GM12878 (cell line): ENCODE measurements around the gene RIN2. TPM values are rescaled to one million over a fixed set of nuclear protein-coding genes. Genes with fewer than 3 reads are reported as not detected.

ENCODE experiments used
- ATAC-seq: fragments of 200-7000 bp; cut with Tn5 transposase; 3 replicates; pipeline ENCODE4 v1.9.1; 2020; ENCODE audit warnings: mild to moderate bottlenecking, moderate library complexity
- BruUV-seq: library from RNA; stranded (reverse); fragments of 400-500 nt; replicated peaks from 2 replicates; lab custom pipeline; 2021; lab: Mats Ljungman, UMichigan
- CTCF ChIA-PET: fragments of 300-600 bp; sonication (Branson Sonifier 250); formaldehyde crosslinking; extraction: SDS; loops from one replicate; lab custom pipeline; 2021; ENCODE audit warnings: inconsistent platforms; lab: Yijun Ruan, JAX
- POLR2A ChIA-PET: fragments of 350-600 bp; formaldehyde crosslinking; extraction: SDS; loops from one replicate; lab custom pipeline; 2021; ENCODE audit warnings: inconsistent platforms; lab: Charles Lee
- RAD21 ChIA-PET: fragments of 300-600 bp; sonication (Branson Sonifier 250); formaldehyde crosslinking; loops from one replicate; lab custom pipeline; 2023; ENCODE audit warnings: antibody characterized with exemption; ENCODE audit not compliant: unreplicated experiment; lab: Charles Lee
- SMC1A ChIA-PET: fragments of 300-600 bp; sonication (Branson Sonifier 250); formaldehyde crosslinking; loops from one replicate; lab custom pipeline; 2023; ENCODE audit not compliant: unreplicated experiment, uncharacterized antibody; lab: Charles Lee
- DNase-seq: peaks from one replicate; pipeline ENCODE4 v3.0.0-alpha.2; 2011; ENCODE audit warnings: low read depth, low spot score
- FAIRE-seq: peaks from 3 replicates; lab custom pipeline; 2011; peaks lifted over from hg19 to GRCh38; lab: Jason Lieb, UNC
- H2AFZ ChIP-seq: 2 replicates; pipeline ENCODE4 v1.6.0; 2011; ENCODE audit warnings: low read depth, low read length, control low read depth; ENCODE audit not compliant: control insufficient read depth
- H3K27ac ChIP-seq: 2 replicates; pipeline ENCODE4 v1.5.1; 2011; ENCODE audit warnings: control low read depth; ENCODE audit not compliant: control insufficient read depth, insufficient read depth
- H3K27me3 ChIP-seq, 2 experiments: replicated peaks in 1 of 2; 2 replicates each; pipeline versions ENCODE4 v1.6.0 to v1.6.1; 2011; ENCODE audit warnings: low read length in 1 of 2; ENCODE audit not compliant: control insufficient read depth in 2 of 2, insufficient read depth in 2 of 2
- H3K36me3 ChIP-seq, 2 experiments: 2 replicates each; pipeline ENCODE4 v1.5.1; 2011; ENCODE audit warnings: low read length in 1 of 2; ENCODE audit not compliant: control insufficient read depth in 2 of 2, insufficient read depth in 2 of 2
- H3K4me1 ChIP-seq: 2 replicates; pipeline ENCODE4 v1.6.1; 2011; ENCODE audit warnings: mild to moderate bottlenecking, low read length, moderate library complexity, mixed read lengths; ENCODE audit not compliant: control insufficient read depth, insufficient read depth
- H3K4me2 ChIP-seq: 2 replicates; pipeline ENCODE4 v1.6.0; 2011; ENCODE audit warnings: control low read depth; ENCODE audit not compliant: control insufficient read depth, insufficient read depth
- H3K4me3 ChIP-seq: fragments of 200-600 bp; sonication (generic); 2 replicates; pipeline ENCODE4 v1.5.1; 2016
- H3K79me2 ChIP-seq: 2 replicates; pipeline ENCODE4 v1.6.0; 2011; ENCODE audit warnings: low read length; ENCODE audit not compliant: control insufficient read depth, insufficient read depth
- H3K9ac ChIP-seq: 2 replicates; pipeline ENCODE4 v1.8.0; 2011; ENCODE audit warnings: low read length, control low read depth, mixed read lengths; ENCODE audit not compliant: control insufficient read depth, insufficient read depth
- H3K9me3 ChIP-seq: replicated peaks from 3 replicates; pipeline ENCODE4 v1.5.1; 2011; ENCODE audit warnings: mild to moderate bottlenecking, low read length; ENCODE audit not compliant: control insufficient read depth, insufficient read depth
- H4K20me1 ChIP-seq: 2 replicates; pipeline ENCODE4 v1.6.0; 2011; ENCODE audit not compliant: control insufficient read depth, insufficient read depth
- ASH2L ChIP-seq: fragments of 300-600, 200-600 bp; sonication (generic); IDR thresholded peaks from 2 replicates; pipeline ENCODE4 v1.6.1; 2017; ENCODE audit warnings: low read depth, mild to moderate bottlenecking, borderline replicate concordance
- ATF7 ChIP-seq: fragments of 450-650 bp; IDR thresholded peaks from 2 replicates; pipeline ENCODE4 v1.6.1; 2016; ENCODE audit warnings: low read depth, mild to moderate bottlenecking
- CHD1 ChIP-seq: IDR thresholded peaks from 2 replicates; pipeline ENCODE4 v1.6.1; 2012; ENCODE audit warnings: low read depth, low read length, improper control_type of control experiment
- CTCF ChIP-seq, 3 experiments: IDR thresholded peaks in 2 of 3; conservative IDR thresholded peaks in 1 of 3; 2 replicates each; pipeline ENCODE4 v1.5.1; 2011; ENCODE audit warnings: low read depth in 3 of 3, low read length in 3 of 3, mild to moderate bottlenecking in 3 of 3, control low read depth in 2 of 3, moderate library complexity in 2 of 3, inconsistent platforms in 1 of 3, mixed read lengths in 1 of 3; ENCODE audit not compliant: control insufficient read depth in 2 of 3, insufficient read depth in 1 of 3; ENCODE audit errors: extremely low read depth in 1 of 3
- HDAC6 ChIP-seq: fragments of 200-600 bp; sonication (generic); IDR thresholded peaks from one replicate; pipeline ENCODE4 v1.8.0; 2017; ENCODE audit warnings: antibody characterized with exemption; ENCODE audit not compliant: unreplicated experiment
- MAX ChIP-seq: IDR thresholded peaks from 2 replicates; pipeline ENCODE4 v1.6.1; 2012; ENCODE audit warnings: low read depth, low read length, improper control_type of control experiment
- PAX5 ChIP-seq: IDR thresholded peaks from 2 replicates; pipeline ENCODE4 v1.6.1; 2011; ENCODE audit warnings: low read depth, low read length, borderline replicate concordance
- PML ChIP-seq: IDR thresholded peaks from 2 replicates; pipeline ENCODE4 v1.6.1; 2012; ENCODE audit warnings: low read length, inconsistent platforms
- POLR2A ChIP-seq: IDR thresholded peaks from 2 replicates; pipeline ENCODE4 v1.6.1; 2011; ENCODE audit warnings: low read depth, mild to moderate bottlenecking, low read length
- PRDM15 ChIP-seq: fragments of 450-650 bp; formaldehyde crosslinking; IDR thresholded peaks from 2 replicates; pipeline ENCODE4 v1.4.0; 2020; ENCODE audit warnings: mild to moderate bottlenecking, moderate library complexity
- RCOR1 ChIP-seq: conservative IDR thresholded peaks from 2 replicates; pipeline ENCODE4 v1.6.1; 2012; ENCODE audit warnings: low read depth, low read length, improper control_type of control experiment
- REST ChIP-seq: IDR thresholded peaks from 2 replicates; pipeline ENCODE4 v1.6.1; 2012; ENCODE audit warnings: mild to moderate bottlenecking, low read depth, low read length
- USF1 ChIP-seq: IDR thresholded peaks from 2 replicates; pipeline ENCODE4 v1.6.1; 2011; ENCODE audit warnings: borderline replicate concordance, low read depth, mild to moderate bottlenecking, moderate library complexity, mixed read lengths, low read length; ENCODE audit not compliant: insufficient read depth; ENCODE audit errors: extremely low read length
- WGBS: methylation state at CpG from one replicate; pipeline ENCODE4 v1.1.6; 2016; ENCODE audit warnings: low lambda C conversion rate; ENCODE audit not compliant: insufficient replicate concordance, insufficient coverage; ENCODE audit errors: missing lambda C conversion rate; 5-methylcytosine and 5-hydroxymethylcytosine counted together
- in situ Hi-C: fragments of 300-500 bp; cut with MboI; formaldehyde crosslinking; loops from 9 replicates; pipeline ENCODE4 v1.14.3; 2018; ENCODE audit warnings: mixed read lengths
- intact Hi-C: fragments of 100-400 bp; cut with micrococcal nuclease; formaldehyde crosslinking; loops from one replicate; pipeline ENCODE4 v1.14.2; 2022; ENCODE audit not compliant: unreplicated experiment
- polyA plus RNA-seq, 11 experiments: library from polyadenylated mRNA; depleted of rRNA in 4 of 11; unstranded in 6 of 11; stranded (reverse) in 5 of 11; fragments of >200 nt; fragmentation: Nextera tagmentation in 4 of 11; fragmentation: Illumina TruSeq in 1 of 11; extraction: Ambion mirVana in 4 of 11; extraction: Trizol in 1 of 11; gene quantifications; 1 replicate in 1 of 11; 2 replicates in 10 of 11; pipeline versions ENCODE4 v1.2.1 to v1.2.3, GENCODE V29; 2011 to 2016; ENCODE audit warnings: inconsistent platforms in 2 of 11, missing spikeins in 2 of 11, low read depth in 1 of 11
- total RNA-seq, 4 experiments: library from RNA; depleted of rRNA in 3 of 4; stranded (reverse); fragments of >200 nt in 3 of 4; fragmentation: Illumina TruSeq in 1 of 4; extraction: Trizol in 1 of 4; gene quantifications; 2 replicates each; pipeline versions ENCODE4 v1.2.1 to v1.2.3, GENCODE V29; 2013 to 2021

Gene RIN2
- total and polyA plus RNA-seq, 10 of the 15 experiments (the other 5 are each of a cell fraction or from before 2014, with no cell fraction given): 0.68 to 8.5 (median 4.5) TPM

GRCh38 chr20:19723813-19724430 lies 34.1 kb upstream of the RIN2 start:
- H3K9me3 ChIP-seq: no peaks in the 10 kb centered on the region
- FAIRE-seq (no peak), ATAC-seq (no peak), DNase-seq (no peak)
- H2AFZ ChIP-seq: no peak overlapping the region
- H3K4me1 ChIP-seq: no peaks in the 10 kb centered on the region; the same call in 1 of the 2 replicates
- RAD21 ChIA-PET: no interaction called here
- BruUV-seq: no TSS peak
- intact Hi-C loops (no loop called here), in situ Hi-C loops (no loop called here)
- no peak overlapping the region for H3K9ac ChIP-seq
- WGBS: 50% methylated on average over 11 of the region's 11 CpGs
- TF ChIP-seq CTCF (IDR thresholded peaks at IDR 0.05 in 2 of 3, conservative IDR thresholded peaks at IDR 0.05 in 1 of 3; ENCODE audit: control insufficient read depth in 2 of 3, extremely low read depth in 1 of 3, insufficient read depth in 1 of 3, low read depth in 3 of 3, low read length in 3 of 3) (no peak), ATF7 (no peak), RCOR1 (no peak), PAX5 (no peak), POLR2A (no peak), CHD1 (no peak), ASH2L (no peak), REST (no peak), HDAC6 (no peak), USF1 (no peak), PML (no peak), MAX (no peak), PRDM15 (CRISPR knock-in tag) (no peak)
- H3K79me2 ChIP-seq: no peaks in the 10 kb centered on the region
- H4K20me1 ChIP-seq: no peaks in the 10 kb centered on the region
- CTCF ChIA-PET: interaction anchor here (0.6 kb wide), 1 partner anchor 328 kb away, joined by 3 read pairs; no protein-coding TSS in a partner anchor
- POLR2A ChIA-PET: no interaction called here
- no peak overlapping the region for H3K27ac ChIP-seq
- no peak overlapping the region for H3K4me2 ChIP-seq
- SMC1A ChIA-PET: interaction anchor here (1.2 to 4.5 kb wide), 4 partner anchors 9 to 20 kb away, joined by 3 to 23 read pairs (median 4); no protein-coding TSS in a partner anchor
- H3K36me3 ChIP-seq: no peaks in the 10 kb centered on the region
- no peak overlapping the region for H3K4me3 ChIP-seq
- no peaks in the 10 kb centered on the region for H3K27me3 ChIP-seq
